HL-60 (cell line): ENCODE results near the gene TECTB.

ENCODE experiments used
- GABPA ChIP-seq: IDR thresholded peaks from 2 replicates; pipeline ENCODE4 v1.6.1; 2012; ENCODE audit warnings: low read depth
- POLR2AphosphoS5 ChIP-seq: IDR thresholded peaks from 2 replicates; pipeline ENCODE4 v1.6.1; 2012; ENCODE audit warnings: low read depth
- TF ChIP-seq, protein P1 (sequence below): IDR thresholded peaks from one replicate; pipeline ENCODE4 v1.5.1; 2011; ENCODE audit warnings: low read length, control low read depth, inconsistent platforms; ENCODE audit not compliant: insufficient read depth

DNA sequence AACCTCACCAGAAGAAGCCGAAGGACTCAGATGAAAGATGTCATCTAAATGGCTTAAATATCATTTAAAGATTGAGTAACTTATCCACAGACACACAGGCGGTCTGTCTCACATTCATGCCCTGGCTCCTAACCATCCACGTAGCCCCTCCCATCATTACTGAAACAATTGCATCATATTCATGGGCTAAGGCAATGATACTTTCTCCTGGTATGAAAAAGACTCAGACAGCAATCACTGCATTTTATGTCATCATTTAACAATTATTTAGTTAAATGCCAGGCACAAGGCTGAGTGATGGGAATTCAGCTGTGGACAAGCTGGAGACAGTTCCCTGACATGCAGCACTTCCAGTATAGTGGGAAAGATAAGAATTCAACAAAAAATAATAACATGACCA, 11.2 kb upstream of the TECTB start:
- TF ChIP-seq, protein P1, sequence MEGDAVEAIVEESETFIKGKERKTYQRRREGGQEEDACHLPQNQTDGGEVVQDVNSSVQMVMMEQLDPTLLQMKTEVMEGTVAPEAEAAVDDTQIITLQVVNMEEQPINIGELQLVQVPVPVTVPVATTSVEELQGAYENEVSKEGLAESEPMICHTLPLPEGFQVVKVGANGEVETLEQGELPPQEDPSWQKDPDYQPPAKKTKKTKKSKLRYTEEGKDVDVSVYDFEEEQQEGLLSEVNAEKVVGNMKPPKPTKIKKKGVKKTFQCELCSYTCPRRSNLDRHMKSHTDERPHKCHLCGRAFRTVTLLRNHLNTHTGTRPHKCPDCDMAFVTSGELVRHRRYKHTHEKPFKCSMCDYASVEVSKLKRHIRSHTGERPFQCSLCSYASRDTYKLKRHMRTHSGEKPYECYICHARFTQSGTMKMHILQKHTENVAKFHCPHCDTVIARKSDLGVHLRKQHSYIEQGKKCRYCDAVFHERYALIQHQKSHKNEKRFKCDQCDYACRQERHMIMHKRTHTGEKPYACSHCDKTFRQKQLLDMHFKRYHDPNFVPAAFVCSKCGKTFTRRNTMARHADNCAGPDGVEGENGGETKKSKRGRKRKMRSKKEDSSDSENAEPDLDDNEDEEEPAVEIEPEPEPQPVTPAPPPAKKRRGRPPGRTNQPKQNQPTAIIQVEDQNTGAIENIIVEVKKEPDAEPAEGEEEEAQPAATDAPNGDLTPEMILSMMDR, result no peak
- TF ChIP-seq GABPA (no peak), POLR2AphosphoS5 (no peak)
